Thoracic aorta (tissue), 2 donors: ENCODE results near the gene GZMA. TPM values are rescaled to one million over a fixed set of nuclear protein-coding genes. Genes with fewer than 3 reads are reported as not detected.
"Not testable (repeated sequence)": the region's sequence is repeated elsewhere in the genome, so short reads cannot be mapped to it uniquely, and the experiment has no call there.

Experiments
- ATAC-seq: fragments of 150-250 bp; one replicate; pipeline ENCODE4 v1.8.0; 2017; ENCODE audit warnings: low read depth; ENCODE audit not compliant: insufficient number of reproducible peaks, low FRiP score
- DNase-seq: peaks from one replicate; pipeline ENCODE4 v3.0.0-alpha.2; 2020; ENCODE audit warnings: low spot score
- H3K27ac ChIP-seq, 2 donors: fragments of 200-600 bp; sonication (generic); 1 replicate in 1 of 2; 2 replicates in 1 of 2; pipeline ENCODE4 v1.5.1; 2016; ENCODE audit warnings: mild to moderate bottlenecking in 2 of 2, moderate library complexity in 2 of 2
- H3K27me3 ChIP-seq: fragments of 200-600 bp; sonication (generic); replicated peaks from 2 replicates; pipeline ENCODE4 v1.6.0; 2016; ENCODE audit warnings: mild to moderate bottlenecking; ENCODE audit not compliant: insufficient read depth
- H3K36me3 ChIP-seq: fragments of 200-600 bp; sonication (generic); one replicate; pipeline ENCODE4 v1.5.1; 2016
- H3K4me1 ChIP-seq, 2 donors: fragments of 200-600 bp; sonication (generic); 1 replicate in 1 of 2; 2 replicates in 1 of 2; pipeline versions ENCODE4 v1.5.1 to v1.6.0; 2016; ENCODE audit warnings: low read depth in 2 of 2, mild to moderate bottlenecking in 1 of 2; ENCODE audit not compliant: control insufficient read depth in 1 of 2
- H3K4me3 ChIP-seq: fragments of 200-600 bp; sonication (generic); 2 replicates; pipeline ENCODE4 v1.5.1; 2016; ENCODE audit warnings: mild to moderate bottlenecking
- H3K9me3 ChIP-seq: fragments of 200-600 bp; sonication (generic); 2 replicates; pipeline ENCODE4 v1.5.1; 2016
- total RNA-seq, 2 donors: library from RNA; depleted of rRNA; stranded (reverse); fragments of >200 nt; gene quantifications; one replicate each; pipeline versions ENCODE4 v1.1.0 to v1.2.3, GENCODE V29; 2016
- TF ChIP-seq, protein P1 (sequence below): fragments of 200-600 bp; sonication (generic); IDR thresholded peaks from one replicate; pipeline ENCODE4 v1.5.1; 2019; ENCODE audit warnings: antibody characterized with exemption

The GZMA gene
- total RNA-seq, 2 donors from 2014 or later, result 1.1 to 1.6 TPM

DNA sequence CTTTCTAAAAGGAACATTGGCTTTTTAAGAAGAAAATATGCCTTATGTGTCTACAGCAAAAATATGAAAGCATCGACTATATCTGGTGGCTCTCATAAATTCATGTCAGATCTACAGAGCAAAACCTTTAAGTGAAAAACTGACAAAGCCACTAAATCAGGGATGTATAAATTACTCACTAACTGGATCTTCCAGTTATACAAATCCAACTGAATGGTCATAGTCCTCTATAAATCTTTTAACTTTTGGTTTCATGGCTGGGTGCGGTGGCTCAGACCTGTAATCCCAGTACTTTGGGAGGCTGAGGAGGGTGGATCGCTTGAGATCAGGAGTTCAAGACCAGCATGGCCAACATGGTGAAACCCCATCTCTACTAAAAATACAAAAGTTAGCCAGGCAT lies 29.2 kb upstream of the GZMA start:
- Histone ChIP-seq H3K4me3 (no peak overlapping the region), H3K27me3 (no peaks in the 10 kb centered on the region), H3K27ac (no peak overlapping the region), H3K4me1 (no peaks in the 10 kb centered on the region), H3K9me3 (no peaks in the 10 kb centered on the region), H3K36me3 (no peaks in the 10 kb centered on the region)
- TF ChIP-seq, protein P1, sequence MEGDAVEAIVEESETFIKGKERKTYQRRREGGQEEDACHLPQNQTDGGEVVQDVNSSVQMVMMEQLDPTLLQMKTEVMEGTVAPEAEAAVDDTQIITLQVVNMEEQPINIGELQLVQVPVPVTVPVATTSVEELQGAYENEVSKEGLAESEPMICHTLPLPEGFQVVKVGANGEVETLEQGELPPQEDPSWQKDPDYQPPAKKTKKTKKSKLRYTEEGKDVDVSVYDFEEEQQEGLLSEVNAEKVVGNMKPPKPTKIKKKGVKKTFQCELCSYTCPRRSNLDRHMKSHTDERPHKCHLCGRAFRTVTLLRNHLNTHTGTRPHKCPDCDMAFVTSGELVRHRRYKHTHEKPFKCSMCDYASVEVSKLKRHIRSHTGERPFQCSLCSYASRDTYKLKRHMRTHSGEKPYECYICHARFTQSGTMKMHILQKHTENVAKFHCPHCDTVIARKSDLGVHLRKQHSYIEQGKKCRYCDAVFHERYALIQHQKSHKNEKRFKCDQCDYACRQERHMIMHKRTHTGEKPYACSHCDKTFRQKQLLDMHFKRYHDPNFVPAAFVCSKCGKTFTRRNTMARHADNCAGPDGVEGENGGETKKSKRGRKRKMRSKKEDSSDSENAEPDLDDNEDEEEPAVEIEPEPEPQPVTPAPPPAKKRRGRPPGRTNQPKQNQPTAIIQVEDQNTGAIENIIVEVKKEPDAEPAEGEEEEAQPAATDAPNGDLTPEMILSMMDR, result no peak
- DNase-seq (no peak), ATAC-seq (no peak)

DNA sequence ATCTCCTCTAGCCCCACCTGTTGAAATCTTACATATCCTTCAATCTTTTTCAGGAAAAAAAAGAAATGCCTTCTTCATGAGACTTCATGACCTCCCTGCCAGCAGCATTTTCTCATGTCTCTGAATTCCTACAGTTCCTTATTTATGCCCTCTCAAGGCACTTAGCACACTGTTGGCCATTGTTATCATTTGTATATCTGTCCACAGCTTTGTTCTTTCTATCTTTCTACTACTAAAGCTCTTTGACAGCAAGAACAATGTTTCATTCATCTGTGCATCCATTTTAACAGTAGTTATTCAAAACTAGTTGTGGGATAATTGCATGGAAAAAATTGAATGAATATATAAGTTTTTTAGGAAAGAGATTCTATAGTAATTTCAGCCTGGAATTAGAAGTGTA lies 20.9 kb upstream of the GZMA start:
- Histone ChIP-seq H3K9me3 (no peaks in the 10 kb centered on the region), H3K36me3 (no peaks in the 10 kb centered on the region), H3K4me3 (no peak overlapping the region), H3K27ac (no peak overlapping the region), H3K4me1 (no peaks in the 10 kb centered on the region), H3K27me3 (no peaks in the 10 kb centered on the region)
- TF ChIP-seq, protein P1, result no peak
- no peak for DNase-seq
- no peak for ATAC-seq

DNA sequence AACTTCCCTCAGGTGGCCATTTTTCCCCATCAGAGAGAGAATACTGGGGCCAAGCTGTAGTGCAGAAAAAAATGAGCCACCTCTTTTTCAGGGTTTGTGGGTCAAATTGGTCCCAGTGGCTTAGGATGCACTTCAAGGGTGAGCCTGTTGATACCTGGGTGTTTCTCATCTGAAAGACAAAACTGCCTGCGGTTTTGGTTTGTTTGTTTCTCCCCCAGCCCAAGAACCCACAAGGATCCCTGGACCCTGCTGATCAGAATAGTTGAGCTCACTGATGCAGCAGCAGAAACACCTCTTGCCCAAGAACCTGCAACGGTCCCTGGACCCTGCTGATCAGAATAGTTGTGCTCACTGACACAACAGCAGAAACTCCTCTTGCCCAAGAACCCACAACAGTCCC lies 13.1 kb upstream of the GZMA start:
- not testable (repeated sequence) for H3K27ac ChIP-seq, H3K36me3 ChIP-seq, H3K4me1 ChIP-seq, H3K9me3 ChIP-seq, H3K27me3 ChIP-seq, DNase-seq, H3K4me3 ChIP-seq, ATAC-seq

DNA sequence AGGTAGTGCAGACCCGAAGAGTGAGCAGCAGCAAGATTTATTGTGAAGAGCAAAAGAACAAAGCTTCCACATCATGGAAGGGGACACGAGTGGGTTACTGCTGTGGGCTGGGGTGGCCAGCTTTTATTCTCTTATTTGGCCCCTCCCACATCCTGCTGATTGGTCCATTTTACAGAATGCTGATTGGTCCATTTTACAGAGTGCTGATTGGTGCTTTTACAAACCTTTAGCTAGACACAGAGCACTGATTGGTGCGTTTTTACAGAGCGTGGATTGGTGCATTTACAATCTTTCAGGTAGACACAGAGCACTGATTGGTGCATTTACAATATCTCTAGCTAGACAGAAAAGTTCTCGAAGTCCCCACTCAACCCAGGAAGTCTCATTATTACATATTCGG lies 11.4 kb upstream of the GZMA start:
- not testable (repeated sequence) for H3K36me3 ChIP-seq, DNase-seq, H3K4me1 ChIP-seq, H3K4me3 ChIP-seq, H3K27ac ChIP-seq, H3K9me3 ChIP-seq, H3K27me3 ChIP-seq, ATAC-seq

DNA sequence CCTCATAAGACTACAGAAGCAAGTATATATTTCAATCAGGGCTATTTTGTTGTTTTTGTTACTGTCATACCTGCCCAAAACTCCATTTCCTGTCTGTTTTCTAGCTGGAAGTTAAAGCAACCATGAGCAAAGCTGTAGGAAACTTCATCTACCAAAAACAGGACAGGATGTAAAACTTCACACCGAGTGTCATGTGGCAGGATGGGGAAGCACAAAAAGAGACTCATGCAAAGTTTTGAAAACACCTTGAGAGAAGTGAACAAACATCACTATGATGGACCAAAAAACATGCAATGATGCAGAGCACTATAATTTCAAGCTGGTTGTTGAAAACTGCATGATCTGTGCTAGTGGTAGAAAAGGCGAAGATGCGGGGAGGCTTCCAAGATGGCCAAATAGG lies 6.3 kb upstream of the GZMA start:
- no peaks in the 10 kb centered on the region for H3K4me1 ChIP-seq
- H3K36me3 ChIP-seq, result no peaks in the 10 kb centered on the region
- TF ChIP-seq, protein P1, result no peak
- no peaks in the 10 kb centered on the region for H3K9me3 ChIP-seq
- H3K27me3 ChIP-seq, result no peaks in the 10 kb centered on the region
- DNase-seq, result no peak
- ATAC-seq, result no peak
- no peak overlapping the region for H3K4me3 ChIP-seq
- H3K27ac ChIP-seq, result no peak overlapping the region

DNA sequence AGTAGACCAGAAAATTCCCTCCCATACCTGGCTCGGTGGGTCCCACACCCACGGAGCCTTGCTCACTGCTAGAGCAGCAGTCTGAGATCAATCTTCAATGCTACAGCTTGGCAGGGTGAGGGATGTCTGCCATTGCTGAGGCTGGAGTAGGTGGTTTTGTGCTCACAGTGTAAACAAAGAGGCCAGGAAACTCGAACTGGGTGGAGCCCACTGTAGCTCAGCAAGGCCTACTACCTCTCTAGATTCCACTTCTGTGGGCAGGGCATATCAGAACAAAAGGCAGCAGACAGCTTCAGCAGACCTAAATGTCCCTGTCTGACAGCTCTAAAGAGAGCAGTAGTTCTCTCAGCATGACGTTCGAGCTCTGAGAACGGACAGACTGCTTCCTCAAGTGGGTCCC lies 5.6 kb upstream of the GZMA start:
- Histone ChIP-seq H3K4me1 (no peaks in the 10 kb centered on the region), H3K4me3 (no peak overlapping the region), H3K27ac (no peak overlapping the region), H3K27me3 (no peaks in the 10 kb centered on the region), H3K9me3 (no peaks in the 10 kb centered on the region), H3K36me3 (no peaks in the 10 kb centered on the region)
- TF ChIP-seq, protein P1, result no peak
- no peak for ATAC-seq
- no peak for DNase-seq

DNA sequence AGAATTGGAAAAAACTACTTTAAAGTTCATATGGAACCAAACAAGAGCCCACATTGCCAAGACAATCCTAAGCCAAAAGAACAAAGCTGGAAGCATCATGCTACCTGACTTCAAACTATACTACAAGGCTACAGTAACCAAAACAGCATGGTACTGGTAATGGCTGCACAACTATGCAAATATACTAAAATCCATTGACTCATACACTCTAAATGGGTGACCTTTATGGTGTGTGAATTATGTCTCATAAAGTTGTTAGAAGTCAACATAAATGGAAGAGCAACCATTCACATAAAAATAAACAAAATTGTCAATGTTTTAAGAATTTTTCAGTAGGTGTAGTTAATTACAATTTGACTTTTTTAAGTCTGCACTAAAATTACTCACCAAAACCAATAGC lies 1.3 kb upstream of the GZMA start:
- H3K36me3 ChIP-seq, H3K4me3 ChIP-seq, H3K27me3 ChIP-seq, DNase-seq, H3K9me3 ChIP-seq, H3K4me1 ChIP-seq, H3K27ac ChIP-seq, ATAC-seq: not testable (repeated sequence)
